Measurements from ENCODE around the gene PRKACG.

The PRKACG gene

GRCh38 chr9:68983522-68984424, 30.1 kb downstream of the PRKACG start:
- no peak for TF ChIP-seq CTCF (conservative IDR thresholded peaks at IDR 0.05; ENCODE audit: low read length)
- TF ChIP-seq EZH2phosphoT487 (IDR thresholded peaks at IDR 0.05; ENCODE audit: borderline replicate concordance), result no peak
- no peaks in the 10 kb centered on the region for H3K36me3 ChIP-seq (ENCODE audit: insufficient read depth, low read length)
- peak overlapping the region; percentile 79 for H3K4me2 ChIP-seq (ENCODE audit: low read depth, low read length, poor library complexity, severe bottlenecking)
- H3F3A ChIP-seq (ENCODE audit: low read depth), result peaks cover 9% of the 10 kb centered on the region
- H3K9ac ChIP-seq (ENCODE audit: low read depth, low read length, poor library complexity, severe bottlenecking), result peak overlapping the region; percentile 48
- no peaks in the 10 kb centered on the region for H3K9me3 ChIP-seq (ENCODE audit: insufficient read depth, low read depth, low read length)
- H4K20me1 ChIP-seq (ENCODE audit: insufficient read depth, low read length, poor library complexity, severe bottlenecking), result no peaks in the 10 kb centered on the region
- no peaks in the 10 kb centered on the region for H3K27me3 ChIP-seq (ENCODE audit: insufficient read depth, low read length, poor library complexity, severe bottlenecking)
- peaks cover 52% of the 10 kb centered on the region for H3K4me1 ChIP-seq (ENCODE audit: insufficient read depth, low read length, poor library complexity, severe bottlenecking)
- H3K79me2 ChIP-seq (ENCODE audit: insufficient read depth, low read length), result no peaks in the 10 kb centered on the region
- no peak overlapping the region for H2AFZ ChIP-seq (ENCODE audit: low read length)
- H3K9me2 ChIP-seq (replicated peaks; ENCODE audit: low read depth, low read length), result no peaks in the 10 kb centered on the region
- peak overlapping the region; percentile 44 for H3K4me3 ChIP-seq (ENCODE audit: low read length, poor library complexity, severe bottlenecking)

- Histone ChIP-seq H3K27me3 (ENCODE audit: insufficient read depth, low read length, poor library complexity, severe bottlenecking) (no peaks in the 10 kb centered on the region), H3K9ac (ENCODE audit: low read depth, low read length, poor library complexity, severe bottlenecking) (peak overlapping the region; percentile 48), H3K4me1 (ENCODE audit: insufficient read depth, low read length, poor library complexity, severe bottlenecking) (peaks cover 60% of the 10 kb centered on the region), H4K20me1 (ENCODE audit: insufficient read depth, low read length, poor library complexity, severe bottlenecking) (no peaks in the 10 kb centered on the region), H3K9me3 (ENCODE audit: insufficient read depth, low read depth, low read length) (no peaks in the 10 kb centered on the region), H2AFZ (ENCODE audit: low read length) (no peak overlapping the region), H3K79me2 (ENCODE audit: insufficient read depth, low read length) (no peaks in the 10 kb centered on the region), H3F3A (ENCODE audit: low read depth) (peaks cover 9% of the 10 kb centered on the region), H3K36me3 (ENCODE audit: insufficient read depth, low read length) (no peaks in the 10 kb centered on the region), H3K9me2 (replicated peaks; ENCODE audit: low read depth, low read length) (no peaks in the 10 kb centered on the region), H3K4me3 (ENCODE audit: low read length, poor library complexity, severe bottlenecking) (peak overlapping the region; percentile 44), H3K4me2 (ENCODE audit: low read depth, low read length, poor library complexity, severe bottlenecking) (peak overlapping the region; percentile 79)
- no peak for TF ChIP-seq CTCF (conservative IDR thresholded peaks at IDR 0.05; ENCODE audit: low read length)
- TF ChIP-seq EZH2phosphoT487 (IDR thresholded peaks at IDR 0.05; ENCODE audit: borderline replicate concordance), result no peak
Measured at GRCh38 chr9:68983008-68983411, 30.9 kb downstream of the PRKACG start.

GRCh38 chr9:68981789-68982188, 32.1 kb downstream of the PRKACG start:
- Histone ChIP-seq H3K9me3 (ENCODE audit: insufficient read depth, low read depth, low read length) (no peaks in the 10 kb centered on the region), H2AFZ (ENCODE audit: low read length) (no peak overlapping the region), H3K27me3 (ENCODE audit: insufficient read depth, low read length, poor library complexity, severe bottlenecking) (no peaks in the 10 kb centered on the region), H4K20me1 (ENCODE audit: insufficient read depth, low read length, poor library complexity, severe bottlenecking) (no peaks in the 10 kb centered on the region), H3K4me2 (ENCODE audit: low read depth, low read length, poor library complexity, severe bottlenecking) (peak overlapping the region; percentile 79), H3K9ac (ENCODE audit: low read depth, low read length, poor library complexity, severe bottlenecking) (peak overlapping the region; percentile 48), H3F3A (ENCODE audit: low read depth) (peaks cover 9% of the 10 kb centered on the region), H3K9me2 (replicated peaks; ENCODE audit: low read depth, low read length) (no peaks in the 10 kb centered on the region), H3K79me2 (ENCODE audit: insufficient read depth, low read length) (no peaks in the 10 kb centered on the region), H3K4me3 (ENCODE audit: low read length, poor library complexity, severe bottlenecking) (peak overlapping the region; percentile 49), H3K4me1 (ENCODE audit: insufficient read depth, low read length, poor library complexity, severe bottlenecking) (peaks cover 61% of the 10 kb centered on the region), H3K36me3 (ENCODE audit: insufficient read depth, low read length) (no peaks in the 10 kb centered on the region)
- TF ChIP-seq EZH2phosphoT487 (IDR thresholded peaks at IDR 0.05; ENCODE audit: borderline replicate concordance) (peak; percentile 75; the same call in 1 of the 2 replicates), CTCF (conservative IDR thresholded peaks at IDR 0.05; ENCODE audit: low read length) (no peak)
